KG1 (cell line): Measurements from ENCODE around the gene CLDN10.
"Not testable (repeated sequence)": the region's sequence is repeated elsewhere in the genome, so short reads cannot be mapped to it uniquely, and the experiment has no call there.

ENCODE experiments used
- DNase-seq: peaks from one replicate; lab custom pipeline; 2025; lab: John Stamatoyannopoulos, UW

Gene CLDN10, protein sequence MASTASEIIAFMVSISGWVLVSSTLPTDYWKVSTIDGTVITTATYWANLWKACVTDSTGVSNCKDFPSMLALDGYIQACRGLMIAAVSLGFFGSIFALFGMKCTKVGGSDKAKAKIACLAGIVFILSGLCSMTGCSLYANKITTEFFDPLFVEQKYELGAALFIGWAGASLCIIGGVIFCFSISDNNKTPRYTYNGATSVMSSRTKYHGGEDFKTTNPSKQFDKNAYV

DNA sequence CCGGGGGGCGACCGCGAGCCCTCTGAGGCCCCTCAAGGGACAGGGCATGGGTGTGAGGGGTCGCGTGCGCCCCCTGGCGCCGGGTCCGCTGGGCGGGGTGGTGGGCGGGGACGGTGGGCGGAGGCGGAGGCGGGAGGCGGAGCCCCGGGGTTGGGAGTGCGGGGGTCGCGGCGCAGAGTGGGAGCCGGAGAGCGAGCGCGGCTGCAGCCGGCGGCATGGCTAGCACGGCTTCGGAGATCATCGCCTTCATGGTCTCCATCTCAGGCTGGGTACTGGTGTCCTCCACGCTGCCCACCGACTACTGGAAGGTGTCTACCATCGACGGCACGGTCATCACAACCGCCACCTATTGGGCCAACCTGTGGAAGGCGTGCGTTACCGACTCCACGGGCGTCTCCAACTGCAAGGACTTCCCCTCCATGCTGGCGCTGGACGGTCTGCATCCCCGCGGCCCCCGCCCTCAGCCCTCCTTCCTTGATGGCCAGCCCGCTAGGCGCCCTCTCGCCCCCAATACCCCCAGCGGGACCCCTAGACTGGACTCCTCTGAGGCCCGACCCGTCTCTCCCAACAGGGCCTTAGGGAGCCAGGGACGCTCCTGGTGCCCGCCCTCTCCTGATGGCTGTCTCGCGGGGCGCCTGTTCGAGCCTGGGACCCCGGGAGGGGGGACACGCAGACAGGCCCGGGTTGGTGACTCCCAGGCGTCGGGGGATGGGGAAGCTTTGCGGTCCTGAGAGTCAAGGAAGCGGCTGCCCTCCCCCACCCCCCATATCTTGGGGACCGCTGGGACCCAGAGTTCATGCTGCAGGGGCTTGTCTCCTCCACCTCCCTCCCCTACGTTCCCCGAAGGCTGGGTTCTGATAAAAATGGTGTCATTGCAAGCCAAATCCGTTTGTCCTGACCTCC is at the start of gene CLDN10:
TSS of gene CLDN10 (plus strand) at position 182 of the 903 bp plus-strand sequence. CDS start at position 216, 34 bp downstream.
- peak; percentile 54 for DNase-seq

DNA sequence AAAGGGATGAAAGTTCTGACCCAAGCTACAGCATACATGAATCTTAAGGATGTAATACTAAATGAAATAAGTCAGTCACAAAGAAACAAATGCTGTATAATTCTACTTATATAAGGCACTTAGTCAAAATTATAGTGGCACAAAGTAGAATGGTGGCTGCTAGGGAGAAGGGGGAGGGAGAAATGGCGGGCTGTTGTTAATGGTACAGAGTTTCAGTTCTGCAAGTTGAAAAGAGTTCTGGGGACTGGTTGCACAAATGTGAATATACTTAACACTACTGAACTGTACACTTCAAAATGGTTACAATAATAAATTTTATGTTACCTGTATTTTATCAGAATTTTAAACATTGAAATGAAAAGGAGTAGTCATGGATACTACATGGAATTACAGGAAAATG is 48.9 kb upstream of the CLDN10 start:
- DNase-seq, result no peak

DNA sequence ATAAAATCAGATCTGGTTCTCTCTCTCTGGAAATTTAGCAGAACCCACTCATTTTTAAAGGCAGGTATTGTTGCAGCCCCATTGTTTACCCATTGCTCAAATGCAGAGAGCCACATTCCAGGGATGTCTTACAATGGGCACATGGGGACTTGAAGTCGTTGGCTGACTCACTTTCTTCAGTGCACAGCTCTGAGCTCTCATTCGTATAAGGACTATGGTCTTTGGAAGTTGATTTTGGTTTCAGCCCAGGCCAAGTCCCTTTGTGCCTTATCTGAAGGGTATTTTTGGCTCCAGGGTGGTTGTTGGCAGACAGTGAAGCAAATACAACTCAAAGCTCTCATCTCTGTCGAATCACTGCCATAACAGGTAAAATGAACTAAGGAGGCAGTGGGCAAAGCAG is 47.3 kb upstream of the CLDN10 start:
- DNase-seq, result no peak

DNA sequence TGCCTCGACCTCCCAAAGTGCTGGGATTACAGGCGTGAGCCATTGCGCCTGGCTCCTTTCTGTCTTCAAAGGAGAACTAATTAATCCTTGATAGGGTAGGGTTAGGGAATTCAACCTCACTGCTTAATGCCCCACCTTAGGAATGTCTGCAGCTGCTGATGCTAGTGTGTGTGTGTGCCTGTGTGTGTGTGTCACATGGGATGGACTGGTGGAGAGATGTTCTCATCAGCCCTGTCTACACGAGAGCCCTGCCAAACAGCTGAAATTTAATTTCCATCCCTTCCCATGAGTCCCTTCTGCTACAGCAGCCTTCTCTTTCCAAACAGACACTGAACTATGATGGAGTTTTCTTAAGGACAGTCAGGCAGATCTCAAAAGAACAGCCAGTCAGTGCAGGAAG is 46.5 kb upstream of the CLDN10 start:
- no peak for DNase-seq

DNA sequence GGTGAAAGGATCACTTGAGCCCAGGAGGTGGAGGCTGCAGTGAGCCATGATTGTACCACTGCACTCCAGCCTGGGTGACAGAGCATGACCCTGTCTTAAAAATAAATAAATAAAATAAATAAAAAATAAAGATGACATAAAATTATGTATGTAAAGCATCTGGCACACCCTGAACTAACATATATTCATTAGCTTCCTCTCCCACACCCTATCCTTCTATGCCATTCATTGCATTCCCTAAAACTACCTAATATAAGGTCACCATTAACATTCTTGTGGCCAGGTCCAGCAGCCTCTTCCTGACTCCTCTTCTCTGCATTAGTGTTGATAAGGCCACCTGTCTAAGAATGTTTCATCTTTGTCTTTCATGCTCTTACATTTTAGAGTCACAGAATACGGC is 44.5 kb upstream of the CLDN10 start:
- no peak for DNase-seq

DNA sequence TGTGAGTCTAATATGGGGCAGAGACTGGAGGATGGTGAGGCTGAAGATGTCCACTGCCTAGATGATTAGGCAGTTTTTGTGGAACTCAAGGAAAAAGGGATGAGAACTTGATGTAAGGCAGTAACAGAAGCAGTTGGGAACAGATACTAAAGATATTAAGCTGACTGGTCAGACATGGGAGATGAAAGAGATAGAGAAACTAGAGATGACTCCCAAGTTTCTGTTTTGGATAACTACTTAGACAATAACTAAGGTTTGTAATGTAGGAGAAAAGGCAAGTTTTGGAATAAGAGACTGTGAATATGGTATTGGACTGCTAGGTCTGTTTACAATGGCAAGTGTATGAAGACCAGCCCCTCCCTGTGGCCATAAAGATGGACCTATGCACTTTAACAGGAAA is 43.5 kb upstream of the CLDN10 start:
- no peak for DNase-seq

DNA sequence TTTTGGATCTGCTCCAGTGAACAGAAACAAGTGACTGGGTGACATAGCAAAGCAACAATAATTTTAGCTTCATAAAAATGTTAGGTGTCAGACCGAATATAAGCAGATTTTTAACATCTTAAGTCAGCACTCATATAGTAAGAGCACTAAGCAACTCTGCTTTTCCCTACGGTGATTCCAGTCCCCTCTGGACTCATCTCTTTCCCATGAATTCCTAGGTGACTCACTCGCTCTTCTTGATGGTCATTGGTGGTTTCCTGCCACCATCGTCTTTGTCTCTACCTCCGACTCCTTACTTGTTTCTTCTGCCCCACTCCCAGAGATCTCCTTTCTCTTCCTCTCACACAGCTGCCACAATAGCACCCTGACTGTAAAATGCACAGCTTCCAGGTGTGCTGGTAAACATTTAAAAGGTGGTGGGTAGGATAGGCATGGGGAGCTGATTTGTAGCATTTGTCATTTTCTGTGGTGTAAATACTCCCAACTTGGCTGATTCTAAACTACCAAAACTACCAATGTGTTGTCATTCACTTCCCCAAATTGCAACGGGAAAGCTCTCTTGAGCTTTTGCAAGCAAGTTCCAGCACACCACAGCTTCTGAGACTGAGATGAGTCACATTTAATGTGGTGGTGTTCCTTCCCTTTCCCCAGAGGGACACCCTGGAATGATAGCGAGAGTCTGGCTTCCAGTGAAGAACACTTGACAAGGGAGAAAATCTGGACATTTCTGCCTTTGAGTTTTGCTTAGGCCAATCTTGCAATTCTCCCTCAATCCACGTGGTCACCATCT is 42.8 kb upstream of the CLDN10 start:
- no peak for DNase-seq

DNA sequence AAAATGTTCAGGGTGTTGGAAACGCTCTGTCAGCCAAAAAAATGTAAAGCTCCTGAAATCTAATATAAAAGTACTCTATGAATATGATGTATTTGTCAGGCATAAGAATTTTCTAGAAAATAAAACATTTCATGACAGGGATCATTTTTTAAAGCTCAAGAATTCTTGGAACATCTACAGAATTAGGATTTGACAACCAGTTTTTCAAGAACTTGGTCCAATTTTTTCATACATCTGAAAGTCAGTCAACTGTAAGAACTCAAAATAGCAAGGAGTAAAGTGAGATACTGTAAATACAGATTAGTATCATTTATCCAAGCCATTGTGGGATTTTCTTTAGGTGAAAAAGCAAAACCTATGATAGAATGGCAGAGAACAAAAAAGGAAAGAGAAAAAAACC is 41.6 kb upstream of the CLDN10 start:
- no peak for DNase-seq

DNA sequence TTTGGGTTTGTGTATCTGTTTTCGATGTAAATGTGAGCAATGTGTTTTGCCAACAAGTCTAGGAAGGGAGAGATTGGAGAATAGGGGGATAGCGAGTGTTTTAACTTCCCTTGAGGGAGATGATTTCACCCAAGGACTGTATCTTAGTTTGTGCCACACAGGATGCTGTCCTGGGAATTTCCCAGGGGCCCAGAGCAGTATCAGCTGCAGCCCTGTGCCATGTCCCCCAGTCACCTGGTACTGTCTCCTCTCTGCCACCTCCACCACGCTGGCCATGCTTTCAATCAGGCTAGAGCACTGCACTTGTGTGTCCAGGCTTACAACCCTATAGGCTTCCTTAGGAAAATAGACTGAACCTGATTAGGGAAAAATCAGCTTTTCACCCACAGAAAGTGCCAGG is 40.1 kb upstream of the CLDN10 start:
- DNase-seq, result no peak

DNA sequence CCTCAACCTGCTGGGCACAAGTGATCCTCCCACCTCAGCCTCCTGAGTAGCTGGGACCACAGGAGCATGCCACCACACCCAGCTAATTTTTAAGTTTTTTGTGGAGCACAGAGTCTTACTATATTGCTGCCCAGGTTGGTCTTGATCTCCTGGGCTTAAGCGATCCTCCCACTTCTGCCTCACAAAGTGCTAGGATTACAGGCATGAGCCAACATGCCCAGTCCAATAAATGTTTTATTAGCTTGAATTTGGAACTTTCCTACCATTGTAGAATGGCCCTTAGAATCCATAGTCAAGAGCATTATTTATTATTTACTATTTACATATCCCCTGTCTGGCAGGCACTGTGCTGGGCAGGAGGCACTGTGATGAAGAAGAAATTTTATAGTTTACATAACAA is 39.6 kb upstream of the CLDN10 start:
- DNase-seq, result no peak

DNA sequence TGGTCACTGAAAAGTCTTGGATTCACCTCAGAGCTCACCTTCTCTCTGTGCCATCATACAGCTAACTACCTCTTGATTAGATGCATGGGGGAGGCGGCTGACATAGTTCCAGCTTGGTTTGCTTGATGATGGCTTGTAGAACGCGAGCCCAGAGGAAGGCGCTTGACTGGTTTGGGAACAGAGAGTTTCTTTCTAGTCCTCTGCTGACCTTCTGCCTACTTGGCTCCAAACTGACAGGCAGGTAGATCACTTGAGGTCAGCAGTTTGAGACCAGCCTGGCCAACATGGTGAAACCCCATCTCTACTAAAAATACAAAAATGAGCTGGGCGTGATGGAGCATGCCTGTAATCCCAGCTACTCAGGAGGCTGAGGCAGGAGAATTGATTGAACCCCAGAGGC is 36.9 kb upstream of the CLDN10 start:
- not testable (repeated sequence) for DNase-seq

DNA sequence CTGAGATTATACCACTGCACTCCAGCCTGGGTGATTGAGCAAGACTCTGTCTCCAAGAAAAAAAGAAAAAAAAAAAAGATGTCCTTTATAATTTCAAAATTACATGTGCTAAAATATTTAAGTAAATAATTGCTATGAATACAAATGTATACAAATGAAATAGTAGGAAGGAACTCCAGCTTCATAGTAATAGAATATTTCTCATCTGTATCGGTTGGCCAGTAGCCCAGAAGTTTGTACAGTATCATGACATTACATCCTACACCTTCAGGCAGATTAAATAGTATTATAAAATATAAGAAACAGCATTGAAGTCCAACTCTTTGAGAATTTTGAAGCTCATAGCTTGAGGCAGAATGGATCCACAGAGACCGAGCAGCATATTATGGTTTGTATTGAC is 36.5 kb upstream of the CLDN10 start:
- DNase-seq, result no peak

DNA sequence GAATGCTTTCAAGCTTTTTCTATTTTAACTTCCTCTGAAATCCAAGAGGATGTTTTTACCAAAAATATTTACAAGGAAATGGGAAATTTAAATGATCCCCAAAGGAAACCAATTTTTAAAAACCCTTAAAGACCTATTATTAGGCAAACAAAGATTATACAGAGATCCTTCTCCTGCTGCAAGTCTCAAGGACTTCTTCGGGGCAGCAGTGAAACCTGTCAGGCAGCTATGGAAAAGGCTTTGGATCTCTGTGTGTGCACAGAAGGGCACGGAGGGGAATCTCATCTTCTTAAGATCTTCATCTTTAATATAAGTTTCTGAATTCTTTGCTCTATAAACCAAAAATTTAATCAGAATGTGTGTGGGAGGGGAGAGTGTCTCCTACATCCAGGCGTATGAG is 36.0 kb upstream of the CLDN10 start:
- DNase-seq, result no peak

DNA sequence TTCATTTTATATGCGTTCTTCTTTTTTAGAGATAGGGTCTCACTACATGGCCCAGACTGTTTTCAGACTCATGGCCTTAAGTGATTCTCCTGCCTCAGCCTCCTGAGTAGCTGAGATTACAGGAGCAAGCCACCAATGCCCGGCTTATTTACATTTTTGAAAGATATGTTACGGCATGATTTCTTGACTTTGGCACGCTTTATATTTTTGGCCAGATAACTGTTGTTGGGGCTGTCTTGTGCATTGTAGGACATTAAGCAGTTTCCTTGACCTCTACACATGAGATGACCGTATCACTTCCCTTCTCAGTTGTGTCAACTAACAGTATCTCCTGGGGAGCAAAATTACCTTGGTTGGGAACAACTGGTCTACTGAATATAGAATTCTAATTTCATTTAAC is 28.9 kb upstream of the CLDN10 start:
- no peak for DNase-seq

DNA sequence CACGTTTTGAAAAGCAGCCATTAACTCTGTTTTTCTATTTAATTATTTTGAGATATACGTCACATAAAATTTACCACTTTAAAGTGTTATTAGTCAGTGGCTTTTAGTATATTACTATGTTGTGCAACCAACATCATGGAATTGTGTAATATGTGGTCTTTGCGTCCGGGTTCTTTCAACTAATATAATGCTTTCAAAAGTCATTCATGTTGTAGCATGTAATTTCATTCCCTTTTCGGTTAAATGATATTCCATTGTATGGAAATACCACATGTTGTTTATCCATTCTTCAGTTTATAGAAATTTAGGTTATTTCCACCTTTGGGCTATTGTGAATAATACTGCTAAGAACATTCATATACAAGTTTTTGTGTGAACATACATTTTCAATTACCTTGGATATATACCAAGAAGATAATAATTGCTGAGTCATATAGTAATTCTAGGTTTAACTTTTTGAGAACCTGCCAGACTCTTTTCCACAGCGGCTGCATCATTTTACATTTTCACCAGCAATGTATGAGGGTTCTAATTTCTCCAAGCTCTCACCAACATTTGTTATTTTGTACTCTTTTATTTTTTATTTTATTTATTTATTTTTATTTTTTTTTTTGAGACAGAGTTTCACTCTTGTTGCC is 28.1 kb upstream of the CLDN10 start:
- DNase-seq, result no peak

DNA sequence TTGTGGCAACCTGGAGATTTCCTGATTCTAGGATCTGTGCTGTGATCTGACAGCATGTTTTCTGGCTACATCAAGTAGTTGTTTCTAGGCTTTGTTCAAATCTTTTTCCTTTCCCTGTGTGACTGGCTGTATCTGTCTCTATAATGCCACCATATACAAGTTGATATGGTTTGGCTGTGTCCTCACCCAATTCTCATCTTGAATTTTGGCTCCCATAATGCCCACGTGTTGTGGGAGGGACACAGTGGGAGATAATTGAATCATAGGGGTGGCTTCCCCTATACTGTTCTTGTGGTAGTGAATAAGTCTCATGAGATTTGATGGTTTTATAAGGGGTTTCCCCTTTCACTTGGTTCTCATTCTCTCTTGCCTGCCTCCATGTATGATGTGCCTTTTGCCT is 24.6 kb upstream of the CLDN10 start:
- DNase-seq, result no peak

DNA sequence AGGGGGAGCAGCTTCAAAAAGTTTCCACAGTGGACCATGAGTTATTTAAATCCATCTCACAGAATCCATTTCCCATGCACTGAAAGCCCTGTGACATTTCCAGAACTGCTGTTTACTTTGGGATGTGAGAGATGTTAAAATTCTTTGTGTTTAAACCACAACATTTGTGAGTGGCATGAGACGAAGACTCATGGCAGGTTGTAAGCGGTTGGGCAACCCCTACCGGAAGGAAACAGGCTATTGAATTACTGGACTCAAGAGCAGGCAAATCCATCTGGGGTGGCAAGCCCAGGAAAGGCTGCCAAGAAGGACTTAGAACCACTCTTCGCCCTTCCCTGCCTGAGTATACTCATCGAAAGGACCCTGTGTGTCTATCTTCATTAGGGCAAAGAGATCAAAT is 22.3 kb upstream of the CLDN10 start:
- DNase-seq, result no peak

DNA sequence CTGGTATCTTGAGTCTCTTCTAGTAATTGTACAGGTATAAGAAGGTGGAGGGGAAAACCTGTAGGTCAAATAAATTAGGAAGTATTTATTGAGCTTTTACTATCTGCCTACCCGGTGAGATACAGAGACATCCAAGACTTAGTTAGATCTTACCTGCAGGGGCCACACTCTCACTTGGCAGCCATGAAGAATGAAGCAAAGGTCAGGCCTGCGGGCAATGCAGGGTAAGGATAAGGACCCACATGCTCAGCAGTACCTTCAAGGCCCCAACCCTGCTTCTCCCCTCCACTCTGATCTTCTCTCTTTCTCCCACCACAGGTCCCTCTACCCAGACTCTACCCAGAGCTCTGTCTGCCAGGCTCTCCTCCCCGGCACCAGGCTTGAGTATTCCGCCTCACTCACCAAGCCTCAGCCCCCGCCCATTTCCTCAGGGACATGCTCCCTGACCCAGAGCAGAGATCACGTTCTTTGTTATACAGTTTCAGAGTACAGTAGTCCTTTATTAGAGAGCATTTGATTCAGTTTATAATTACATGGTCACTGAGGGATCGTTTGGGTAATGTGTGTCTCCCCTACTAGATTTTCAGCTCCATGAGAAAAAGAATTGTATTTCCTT is 18.9 kb upstream of the CLDN10 start:
- DNase-seq, result no peak

DNA sequence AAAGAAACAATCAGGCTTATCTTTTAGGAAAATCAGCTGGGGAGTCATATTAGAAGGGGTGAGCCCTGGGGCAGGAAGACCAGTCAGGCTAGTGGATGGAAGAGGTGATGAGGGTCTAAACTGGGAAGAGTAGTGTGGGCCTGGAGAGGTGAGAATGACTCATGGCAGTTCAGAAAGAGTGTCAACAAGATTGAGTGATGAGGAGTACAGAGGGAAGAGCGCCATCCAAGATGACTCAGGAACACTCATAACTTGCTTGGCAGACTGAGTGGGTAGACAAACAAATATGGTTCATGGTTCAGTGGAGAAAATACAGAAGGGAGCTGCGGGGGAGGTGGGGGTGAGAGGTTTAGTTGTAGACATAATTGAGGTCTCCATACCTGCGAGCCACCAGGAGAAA is 17.3 kb upstream of the CLDN10 start:
- DNase-seq, result no peak

DNA sequence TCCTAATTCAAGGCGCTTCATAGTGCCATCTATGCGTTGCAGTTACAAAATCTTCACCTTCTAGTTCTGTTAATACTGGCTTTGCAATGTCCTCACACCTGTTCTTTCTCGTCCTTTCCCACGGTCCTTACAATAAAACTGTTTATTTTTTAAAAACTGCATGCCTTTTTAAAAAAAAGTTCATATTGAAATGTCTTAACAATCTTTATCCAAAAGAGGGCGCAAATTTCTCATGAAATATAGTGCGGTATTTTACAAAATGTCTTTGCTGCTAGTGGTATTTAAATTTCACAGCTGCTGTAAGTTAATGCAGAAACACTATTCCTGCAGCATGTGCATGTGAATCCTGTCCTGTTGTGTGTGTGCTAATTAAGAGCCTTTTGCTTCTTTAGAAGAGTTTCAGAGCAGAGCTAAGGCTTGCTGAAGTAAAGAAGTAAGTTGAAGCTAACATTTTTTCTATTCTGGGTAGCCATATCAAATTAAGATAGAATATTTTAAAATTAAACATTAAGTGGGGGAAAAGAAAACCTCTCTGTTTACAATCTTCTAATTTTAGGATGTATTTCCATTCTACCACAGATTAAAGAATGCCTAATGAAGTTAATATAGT is 15.8 kb upstream of the CLDN10 start:
- no peak for DNase-seq

DNA sequence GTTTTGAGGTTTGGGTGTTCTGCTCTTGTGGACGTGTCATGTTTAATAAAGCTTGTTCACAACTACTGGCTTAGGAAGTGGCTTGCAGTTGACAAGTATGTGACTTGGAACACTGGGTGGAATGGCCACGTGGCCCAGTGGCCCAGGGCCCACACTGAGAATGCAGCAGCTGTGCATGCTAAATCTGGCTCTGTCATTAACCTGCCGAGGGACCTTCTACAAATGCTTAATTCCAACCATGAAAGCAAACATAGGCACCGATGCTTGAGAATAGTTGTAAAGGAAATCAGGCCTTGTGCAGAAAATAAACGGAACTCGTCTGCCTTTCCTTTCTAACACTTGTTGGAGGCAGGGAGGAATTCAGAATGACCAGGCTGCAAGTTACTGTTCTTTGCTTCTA is 11.6 kb upstream of the CLDN10 start:
- DNase-seq, result no peak
